GM19452 (cell line): ENCODE data around the gene PAIP2.
"Not testable (repeated sequence)": the region's sequence is repeated elsewhere in the genome, so short reads cannot be mapped to it uniquely, and the experiment has no call there.

Source experiments
- ATAC-seq: cut with Tn5 transposase; IDR thresholded peaks from one replicate; pipeline ENCODE4 v1.9.1; 2021; ENCODE audit not compliant: unreplicated experiment

Gene PAIP2

DNA sequence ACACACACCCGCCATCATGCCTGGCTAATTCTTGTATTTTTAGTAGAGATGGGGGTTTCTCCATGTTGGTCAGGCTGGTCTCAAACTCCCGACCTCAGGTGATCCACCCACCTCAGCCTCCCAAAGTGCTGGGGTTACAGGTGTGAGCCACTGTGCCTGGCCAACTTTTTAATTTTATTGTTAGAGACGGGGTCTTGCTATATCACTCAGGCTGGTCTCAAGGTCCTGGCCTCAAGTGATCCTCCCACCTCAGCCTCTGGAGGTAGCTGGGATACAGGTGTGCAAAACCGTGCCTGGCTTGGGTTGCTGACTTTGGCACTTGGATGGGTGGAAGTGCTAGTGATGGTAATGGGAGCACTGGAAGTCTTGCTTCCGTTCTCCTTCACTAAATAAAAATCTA, 67.5 kb downstream of the PAIP2 start:
- not testable (repeated sequence) for ATAC-seq

DNA sequence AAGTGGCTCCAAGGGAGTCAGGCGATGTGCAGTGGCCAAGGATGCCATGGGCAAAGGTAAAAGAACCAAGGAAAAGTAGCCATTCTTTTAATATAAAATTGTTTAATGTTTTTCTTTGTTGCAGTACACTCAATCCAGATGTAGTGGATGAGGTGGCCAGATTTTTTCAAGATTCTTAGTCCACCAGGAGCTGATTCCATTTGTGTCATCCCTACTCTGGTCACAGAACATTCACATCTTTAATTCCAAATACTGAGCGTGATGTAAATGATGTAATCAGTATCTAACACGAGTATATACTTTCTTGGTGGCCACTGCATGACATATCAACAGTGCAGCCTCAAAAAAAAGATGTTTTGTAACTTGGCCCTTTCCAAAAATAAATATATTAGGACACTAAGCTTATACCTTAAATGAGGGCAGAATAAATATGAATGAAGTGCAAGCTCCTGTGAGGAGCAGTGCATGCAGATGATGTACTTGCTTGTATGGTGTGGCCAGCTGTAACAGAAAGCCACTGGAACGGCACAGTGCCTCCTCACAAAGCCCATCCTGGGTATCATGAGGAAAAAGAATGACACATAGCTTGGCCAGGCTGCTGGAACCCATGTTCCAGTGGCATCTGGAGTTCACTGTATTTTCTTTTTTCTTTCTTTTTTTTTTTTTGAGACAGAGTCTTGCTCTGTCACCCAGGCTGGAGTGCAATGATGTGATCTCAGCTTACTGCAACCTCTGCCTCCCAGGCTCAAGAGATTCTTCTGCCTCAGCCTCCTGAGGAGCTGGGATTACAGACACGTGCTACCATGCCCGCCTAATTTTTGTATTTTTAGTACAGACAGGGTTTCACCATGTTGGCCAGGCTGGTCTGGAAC, 68.7 kb downstream of the PAIP2 start:
- no peak for ATAC-seq

DNA sequence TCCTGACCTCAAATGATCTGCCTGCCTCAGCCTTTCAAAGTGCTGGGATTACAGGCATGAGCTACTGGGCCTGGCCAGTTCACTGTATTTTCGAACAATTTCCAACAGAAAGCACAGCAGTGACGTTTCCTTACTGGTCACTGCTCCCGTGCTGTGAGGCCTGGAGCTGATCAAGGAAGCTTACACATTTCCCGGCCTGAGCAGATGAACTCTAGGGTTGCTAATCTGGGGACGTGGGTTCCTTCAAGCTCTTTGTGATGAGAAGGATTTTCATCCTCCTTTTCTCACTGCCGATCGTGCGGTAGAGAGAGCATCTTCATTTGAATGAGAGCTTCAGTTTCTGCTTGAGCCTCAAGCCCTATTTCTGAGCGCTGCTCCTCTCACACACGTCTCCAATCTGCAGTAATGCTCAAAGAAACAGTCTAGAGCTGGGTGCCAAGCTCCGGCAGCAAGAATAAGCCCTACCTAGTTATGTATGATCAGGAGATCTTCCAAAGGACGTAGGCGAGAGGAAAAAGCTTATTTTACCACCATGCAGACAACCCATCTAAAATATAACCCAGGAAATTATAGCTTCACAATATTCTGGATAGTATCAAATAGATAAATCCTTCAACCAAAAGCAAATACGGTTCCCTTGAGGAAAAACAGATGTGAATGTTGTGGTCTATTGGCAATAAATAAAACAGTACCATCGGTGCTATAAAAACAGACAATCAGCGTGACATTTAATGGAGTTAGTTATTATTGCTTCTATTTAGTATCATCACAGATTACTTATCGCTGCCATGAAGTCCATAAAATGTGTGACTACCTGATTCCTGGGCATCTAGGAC, 69.6 kb downstream of the PAIP2 start:
- ATAC-seq, result no peak

DNA sequence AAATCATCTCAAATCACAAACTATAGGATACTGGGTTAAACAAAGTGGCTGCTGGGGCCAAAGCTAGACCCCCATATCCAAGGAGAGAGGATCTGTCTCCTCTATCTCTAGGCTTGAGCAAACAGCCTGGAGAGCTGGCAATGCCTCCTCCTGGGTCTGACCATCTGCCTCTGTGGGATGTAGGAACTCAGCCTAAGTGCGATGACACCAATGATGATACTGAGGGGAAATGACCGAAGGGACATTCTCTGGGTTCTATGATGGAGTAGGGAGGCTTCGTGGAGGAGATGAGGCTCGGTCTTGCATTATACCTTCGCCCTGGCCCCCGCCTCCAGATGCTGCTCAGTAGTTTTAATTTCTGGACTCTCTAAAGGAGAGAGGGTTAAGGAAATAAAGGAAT, 71.5 kb downstream of the PAIP2 start:
- ATAC-seq, result no peak

DNA sequence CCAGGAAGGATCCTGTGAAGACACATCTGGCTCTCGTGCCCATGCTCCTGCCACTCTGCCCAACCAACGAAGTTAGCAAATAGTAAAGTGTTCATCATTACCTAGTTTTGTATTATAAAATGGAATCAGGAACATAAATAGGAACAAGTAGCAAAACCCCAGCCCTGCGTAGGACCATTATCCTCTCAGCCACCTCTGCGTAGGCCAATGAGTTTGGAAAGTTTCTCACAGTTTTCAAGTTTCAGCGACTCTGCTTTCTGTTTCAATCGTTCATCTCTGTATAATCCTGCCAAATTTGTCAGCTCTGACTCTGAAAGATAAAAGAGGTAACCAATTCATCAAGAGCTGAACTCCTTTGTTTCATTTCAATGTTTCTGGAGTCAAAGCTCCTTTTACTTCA, 72.3 kb downstream of the PAIP2 start:
- no peak for ATAC-seq

DNA sequence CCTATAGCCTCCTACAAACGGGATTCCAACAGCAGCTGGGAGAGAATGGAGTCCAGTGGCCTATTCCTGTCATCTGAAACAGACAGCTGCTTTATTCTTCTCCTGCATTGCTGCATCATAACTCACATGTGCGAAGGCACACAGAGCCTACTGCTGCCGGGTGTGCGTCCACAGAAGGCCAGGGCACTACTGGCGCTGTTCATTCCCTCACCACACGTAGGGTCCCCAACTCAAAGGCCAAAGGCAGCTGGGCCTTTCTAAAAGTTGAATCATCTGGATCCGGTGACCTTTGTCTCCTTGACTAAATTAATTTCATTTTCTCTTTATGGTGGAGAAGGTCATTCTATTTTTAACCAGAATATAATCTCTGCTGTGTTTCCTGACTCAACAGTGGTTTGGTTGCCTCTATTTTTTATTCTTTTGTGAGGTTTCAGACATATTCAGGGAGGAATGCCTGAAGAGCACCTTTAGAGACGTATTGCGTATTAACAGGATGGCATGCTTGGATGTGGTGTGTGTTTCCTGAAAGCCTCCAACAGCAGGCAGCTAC, 73.0 kb downstream of the PAIP2 start:
- no peak for ATAC-seq

DNA sequence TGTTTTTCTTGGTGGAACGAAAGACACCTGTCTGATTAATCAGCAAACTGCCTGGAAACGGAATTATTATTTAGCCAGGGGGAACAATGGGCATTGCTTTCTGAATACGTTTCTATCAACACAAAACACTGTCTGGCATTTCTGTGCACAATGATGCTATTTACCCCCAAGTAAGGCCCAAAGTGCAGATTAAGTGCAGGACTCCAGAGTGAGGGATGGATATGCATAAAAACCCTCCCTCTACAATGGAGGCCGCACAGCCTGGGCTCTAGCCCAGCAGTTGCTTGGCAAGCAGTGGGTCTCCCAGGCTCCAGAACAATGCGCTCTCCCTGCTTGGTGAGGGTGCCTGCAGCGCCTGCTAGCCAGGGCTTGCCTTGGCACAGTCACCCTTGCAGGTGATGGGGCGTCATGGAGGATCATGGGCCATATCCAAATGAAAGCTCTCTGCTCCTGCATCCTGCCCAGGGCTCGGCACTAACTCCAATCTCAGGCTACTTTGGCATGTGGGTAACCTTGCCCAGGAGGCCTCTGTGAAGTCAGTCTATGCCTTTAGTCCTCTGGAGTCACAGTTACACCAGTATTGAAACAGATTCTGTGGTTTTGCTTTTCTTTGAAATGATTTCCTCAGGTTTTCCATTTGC, 73.7 kb downstream of the PAIP2 start:
- ATAC-seq, result no peak

DNA sequence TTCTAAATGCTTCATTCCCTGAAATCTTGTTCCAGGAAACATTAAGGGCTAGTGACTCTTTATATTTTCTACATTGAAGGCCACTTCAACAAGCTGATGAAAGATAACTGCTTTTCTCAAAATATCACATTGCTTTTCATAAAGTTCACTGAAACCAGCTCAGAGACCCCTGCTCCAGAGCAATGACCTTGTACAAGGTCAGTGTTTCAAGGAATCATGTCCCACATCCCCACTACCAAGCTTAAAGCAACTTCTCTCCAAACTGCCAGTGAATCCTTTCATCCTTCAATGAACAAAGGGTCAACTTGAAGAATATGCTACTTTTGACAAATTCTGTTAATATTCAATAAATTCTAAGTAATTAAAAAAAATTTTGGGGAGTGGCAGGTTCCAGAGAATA, 74.2 kb downstream of the PAIP2 start:
- ATAC-seq, result no peak

DNA sequence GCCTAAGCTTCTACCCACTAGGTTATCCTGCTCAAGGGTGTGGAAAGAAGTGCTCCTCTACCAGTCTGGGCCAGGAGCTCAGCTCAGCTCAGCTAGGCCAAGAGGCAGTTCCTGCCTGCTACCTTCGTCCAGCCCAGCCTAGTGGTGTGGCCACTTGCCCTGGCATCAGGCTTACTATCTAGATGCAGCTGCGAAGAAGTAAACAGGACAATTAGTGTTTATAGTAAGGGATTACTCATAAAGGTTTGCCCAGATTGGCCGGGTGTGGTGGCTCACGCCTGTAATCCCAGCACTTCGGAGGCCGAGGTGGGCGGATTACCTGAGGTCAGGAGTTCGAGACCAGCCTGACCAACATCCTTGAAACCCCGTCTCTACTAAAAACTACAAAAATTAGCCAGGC, 75.0 kb downstream of the PAIP2 start:
- ATAC-seq, result no peak

DNA sequence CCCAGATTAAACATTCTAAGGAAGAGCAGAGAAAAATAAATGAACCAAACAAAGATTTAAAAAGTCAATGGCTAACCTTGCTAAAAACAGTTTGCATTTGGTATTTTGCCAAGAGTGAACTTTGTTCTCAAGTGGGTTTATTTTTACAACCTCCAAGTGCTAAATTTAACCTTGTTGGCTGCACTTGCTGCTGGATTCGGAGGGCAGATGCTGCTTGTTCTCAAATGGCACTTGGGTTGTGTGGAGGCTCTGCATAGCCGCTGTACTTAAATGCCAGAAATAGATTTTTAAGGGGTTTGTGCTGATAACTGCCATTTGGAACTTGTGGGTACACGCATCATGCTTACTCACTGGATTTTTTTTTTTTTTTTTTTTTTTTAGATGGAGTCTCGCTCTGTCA, 75.6 kb downstream of the PAIP2 start:
- no peak for ATAC-seq

DNA sequence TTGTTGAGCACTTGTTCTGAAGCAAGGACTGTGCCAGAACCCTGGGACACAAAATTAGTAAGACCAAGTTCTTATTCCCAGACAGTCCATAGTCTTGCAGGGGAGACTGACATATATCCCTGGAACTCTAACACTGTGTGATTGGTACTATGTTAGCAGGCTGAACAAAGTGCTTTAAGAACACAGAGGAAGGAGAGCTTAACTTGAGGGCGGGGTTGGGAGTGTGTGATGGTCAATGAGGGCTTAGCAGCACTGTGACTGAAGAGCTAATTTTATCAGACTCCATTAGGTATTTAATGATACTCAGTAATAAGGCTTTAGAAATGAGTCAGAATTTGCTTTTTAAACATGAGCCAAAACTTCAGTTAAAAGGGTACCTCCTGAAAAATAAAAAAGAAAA, 77.1 kb downstream of the PAIP2 start:
- no peak for ATAC-seq
